GM12873 (cell line): ENCODE results near the gene CADM1.

Experiments
- CTCF ChIP-seq: IDR thresholded peaks from 2 replicates; pipeline ENCODE4 v1.5.1; 2012; ENCODE audit warnings: low read depth, mild to moderate bottlenecking, moderate library complexity, low read length, control low read depth; ENCODE audit not compliant: insufficient read depth; ENCODE audit errors: missing control alignments

CADM1 gene

GRCh38 chr11:115194802-115195110, 309.5 kb downstream of the CADM1 start:
- TF ChIP-seq CTCF: no peak

- no peak for TF ChIP-seq CTCF
Measured at GRCh38 chr11:115193914-115194801, 310.1 kb downstream of the CADM1 start.

- TF ChIP-seq CTCF: no peak
Measured at GRCh38 chr11:115191761-115192160, 312.5 kb downstream of the CADM1 start.

GRCh38 chr11:115190196-115190595, 314.0 kb downstream of the CADM1 start:
- TF ChIP-seq CTCF: no peak

GRCh38 chr11:115188898-115189278, 315.3 kb downstream of the CADM1 start:
- no peak for TF ChIP-seq CTCF

GRCh38 chr11:115188188-115188897, 315.9 kb downstream of the CADM1 start:
- TF ChIP-seq CTCF: no peak

GRCh38 chr11:115185931-115186330, 318.3 kb downstream of the CADM1 start:
- no peak for TF ChIP-seq CTCF
